SU-DHL-6 (cell line): ENCODE results near the gene ZNF467.

Experiments used
- CTCF ChIP-seq: fragments of 200-600 bp; sonication (generic); IDR thresholded peaks from one replicate; pipeline ENCODE4 v1.5.1; 2017; ENCODE audit warnings: antibody characterized with exemption, mild to moderate bottlenecking, low read length, moderate library complexity; ENCODE audit not compliant: insufficient read depth, poor library complexity, severe bottlenecking
- EZH2phosphoT487 ChIP-seq: fragments of 200-600 bp; sonication (generic), shearing (Covaris generic); conservative IDR thresholded peaks from 2 replicates; pipeline ENCODE4 v1.6.1; 2018; ENCODE audit warnings: mild to moderate bottlenecking, antibody characterized with exemption, low read length, moderate library complexity, mixed read lengths

DNA sequence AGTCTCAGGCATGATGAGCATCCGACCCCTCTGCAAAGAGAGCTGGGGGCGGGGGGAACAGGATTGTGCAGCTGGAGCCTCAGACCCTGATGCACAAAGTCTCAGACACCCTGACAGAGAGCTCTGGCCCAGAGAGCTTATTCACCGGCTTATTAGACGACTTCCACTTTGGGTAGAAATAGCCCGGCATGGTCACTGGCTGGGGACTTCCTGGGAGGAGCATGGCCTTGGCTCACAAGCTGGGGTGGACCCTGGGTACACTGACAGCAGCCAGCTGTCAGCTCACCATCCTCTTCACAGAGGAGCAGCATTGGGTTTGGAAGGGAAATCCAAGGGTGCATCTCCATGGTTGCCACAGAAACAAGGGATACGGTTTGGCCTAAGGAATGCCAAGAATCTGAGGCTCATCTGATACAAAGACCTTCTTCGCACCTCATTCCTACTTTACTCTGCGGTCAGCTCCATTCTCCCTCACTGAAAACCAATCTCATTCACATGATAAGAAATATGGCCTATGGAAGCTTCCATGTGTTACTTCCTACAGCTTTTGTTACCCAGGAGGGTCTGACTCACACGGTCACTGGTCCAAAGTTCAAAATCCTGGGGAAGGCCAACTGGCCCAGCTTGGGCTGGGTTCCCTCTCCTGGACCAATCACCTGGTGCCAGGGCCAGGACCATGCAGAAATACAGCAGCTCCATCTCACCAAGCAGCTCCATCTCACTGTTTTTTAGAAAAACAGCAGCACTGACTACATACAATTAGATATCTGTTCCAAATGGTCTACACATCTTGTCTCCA, 25.1 kb downstream of the ZNF467 start:
- no peak for TF ChIP-seq CTCF
- TF ChIP-seq EZH2phosphoT487: no peak
